NCI-H1417 treated with DMSO at 0.1 percent for 48 hours (cell line): ENCODE data around the gene ELMO1.

Experiments
- DNase-seq: peaks from one replicate; lab custom pipeline; 2025; lab: John Stamatoyannopoulos, UW

ELMO1 gene

GRCh38 chr7:37471619-37472018 is 23.0 kb upstream of the ELMO1 start:
- DNase-seq: no peak

- no peak for DNase-seq
Measured at GRCh38 chr7:37467002-37467401, 18.3 kb upstream of the ELMO1 start.

DNA sequence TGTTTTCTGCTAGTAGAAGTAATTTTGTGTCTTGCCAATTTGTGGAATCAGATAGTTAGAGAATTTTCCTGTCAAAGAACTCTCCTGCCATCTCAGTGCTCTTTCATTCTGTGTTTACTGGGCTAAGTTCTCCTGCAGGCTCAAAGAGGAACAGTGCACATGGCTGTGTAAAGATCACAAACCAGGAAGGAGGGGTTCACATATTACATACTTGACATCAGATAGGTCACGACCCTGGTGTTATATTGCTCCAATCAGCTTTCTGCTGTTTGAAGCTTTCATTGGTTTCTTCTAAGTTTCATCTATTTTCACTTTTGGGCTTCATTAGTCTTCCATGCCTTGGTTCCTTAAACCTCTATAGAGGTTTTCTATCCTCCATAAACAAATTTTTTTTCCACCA is 13.5 kb upstream of the ELMO1 start:
- DNase-seq: no peak

GRCh38 chr7:37455081-37455480 is 6.4 kb upstream of the ELMO1 start:
- DNase-seq: no peak

DNA sequence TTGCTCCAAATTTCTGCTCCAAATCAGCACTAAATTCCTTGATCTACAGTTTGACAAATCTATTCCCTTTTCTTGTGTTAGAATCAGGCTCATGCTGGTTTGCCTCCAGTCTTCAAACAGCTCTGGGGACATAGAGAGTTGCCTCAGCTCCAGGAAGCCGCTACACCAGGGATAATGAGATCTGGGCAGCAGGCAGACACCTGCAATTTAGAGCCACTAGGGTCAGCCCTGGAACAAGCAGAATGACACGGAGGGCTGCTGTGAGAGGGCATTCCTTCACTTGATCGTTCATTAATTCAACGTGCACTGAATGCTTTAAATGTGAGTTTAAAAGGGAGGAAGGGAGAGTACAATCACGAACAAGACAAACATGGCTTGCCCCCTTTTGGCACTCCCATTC is 3.7 kb upstream of the ELMO1 start:
- DNase-seq: no peak

GRCh38 chr7:37450035-37450434 is 1.4 kb upstream of the ELMO1 start:
- no peak for DNase-seq

GRCh38 chr7:37449621-37450020 is 957 bp upstream of the ELMO1 start:
- DNase-seq: no peak

DNA sequence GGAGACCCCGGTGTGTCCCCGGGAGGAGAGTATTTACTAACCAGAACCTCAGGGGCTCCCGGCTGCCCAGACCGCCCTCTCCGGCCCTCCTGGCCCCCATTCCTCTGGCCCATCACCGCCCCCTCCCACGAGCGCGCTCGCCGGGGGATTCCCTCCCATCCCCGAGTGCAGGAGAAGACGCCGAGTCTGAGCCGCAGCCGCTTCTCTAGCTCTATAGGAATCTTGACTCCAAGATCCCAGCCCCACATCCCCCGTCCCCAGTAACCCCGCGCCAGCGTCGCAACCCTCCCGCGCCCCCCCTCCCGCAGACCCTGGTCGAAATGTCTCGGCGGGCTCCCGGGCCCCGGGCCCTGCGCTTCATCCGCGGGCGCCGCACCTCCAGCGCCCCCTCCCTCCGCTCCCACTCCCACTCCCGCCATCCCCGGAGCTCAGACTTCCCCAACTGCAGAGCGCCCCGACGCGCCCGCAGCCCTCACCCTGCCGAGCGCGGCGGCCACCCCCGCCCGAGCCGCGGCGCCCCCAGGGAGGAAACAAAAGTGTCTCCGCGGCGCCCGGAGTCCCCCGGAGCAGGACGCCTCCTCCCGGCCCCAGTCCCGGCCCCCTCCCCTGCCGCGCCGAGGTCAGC is 541 bp downstream of the ELMO1 start:
- DNase-seq: no peak

GRCh38 chr7:37446371-37446770 is 2.3 kb downstream of the ELMO1 start:
- DNase-seq: no peak

GRCh38 chr7:37445790-37446189 is 2.9 kb downstream of the ELMO1 start:
- no peak for DNase-seq

- no peak for DNase-seq
Measured at GRCh38 chr7:37445064-37445723, 3.5 kb downstream of the ELMO1 start.

GRCh38 chr7:37443627-37444026 is 5.0 kb downstream of the ELMO1 start:
- no peak for DNase-seq

GRCh38 chr7:37442268-37442667 is 6.4 kb downstream of the ELMO1 start:
- no peak for DNase-seq

- DNase-seq: no peak
Measured at GRCh38 chr7:37441816-37442215, 6.8 kb downstream of the ELMO1 start.

DNA sequence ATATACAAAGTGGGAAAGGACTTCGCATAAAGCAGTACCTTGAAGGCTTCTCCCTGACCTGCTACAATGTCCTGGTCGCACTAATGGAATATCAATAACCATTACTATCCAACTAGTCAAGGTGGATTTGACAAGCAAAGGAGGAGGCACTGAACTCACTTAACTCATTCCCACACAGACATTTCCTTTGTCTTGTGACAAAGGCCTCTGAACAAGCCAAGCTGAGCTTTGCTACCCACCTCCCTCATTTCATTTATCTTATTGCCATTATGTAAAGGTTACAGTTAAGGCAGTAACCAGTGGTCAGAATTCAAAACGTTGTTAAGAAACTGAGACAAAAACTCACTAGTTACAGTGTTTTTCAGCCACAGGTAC is 7.3 kb downstream of the ELMO1 start:
- DNase-seq: no peak

GRCh38 chr7:37440738-37441385 is 7.8 kb downstream of the ELMO1 start:
- no peak for DNase-seq

GRCh38 chr7:37439653-37440026 is 9.0 kb downstream of the ELMO1 start:
- DNase-seq: no peak

GRCh38 chr7:37438906-37439652 is 9.6 kb downstream of the ELMO1 start:
- DNase-seq: no peak

GRCh38 chr7:37435156-37435855 is 13.4 kb downstream of the ELMO1 start:
- DNase-seq: no peak

- no peak for DNase-seq
Measured at GRCh38 chr7:37434529-37434928, 14.1 kb downstream of the ELMO1 start.

- no peak for DNase-seq
Measured at GRCh38 chr7:37433166-37433565, 15.5 kb downstream of the ELMO1 start.

- no peak for DNase-seq
Measured at GRCh38 chr7:37432281-37432920, 16.3 kb downstream of the ELMO1 start.
